Ovary (tissue), 3 donors: ENCODE results near the gene APBB1IP.

Experiments
- EP300 ChIP-seq: sonication (generic); formaldehyde crosslinking; IDR thresholded peaks from one replicate; pipeline ENCODE4 v1.6.1; 2017; ENCODE audit warnings: antibody characterized with exemption
- POLR2A ChIP-seq: fragments of 450-650 bp; IDR thresholded peaks from one replicate; pipeline ENCODE4 v1.6.1; 2017; ENCODE audit warnings: antibody characterized with exemption, mild to moderate bottlenecking, moderate library complexity
- TF ChIP-seq, protein P1 (sequence below), 3 donors: fragments of 450-650 bp in 2 of 3; fragments of 200-600 bp in 1 of 3; IDR thresholded peaks; one replicate each; pipeline versions ENCODE4 v1.5.1 to v1.8.0; 2016 to 2022; ENCODE audit warnings: antibody characterized with exemption in 3 of 3, mild to moderate bottlenecking in 1 of 3
- donor health status: DM: no; HTN: no; CAD: no.

DNA sequence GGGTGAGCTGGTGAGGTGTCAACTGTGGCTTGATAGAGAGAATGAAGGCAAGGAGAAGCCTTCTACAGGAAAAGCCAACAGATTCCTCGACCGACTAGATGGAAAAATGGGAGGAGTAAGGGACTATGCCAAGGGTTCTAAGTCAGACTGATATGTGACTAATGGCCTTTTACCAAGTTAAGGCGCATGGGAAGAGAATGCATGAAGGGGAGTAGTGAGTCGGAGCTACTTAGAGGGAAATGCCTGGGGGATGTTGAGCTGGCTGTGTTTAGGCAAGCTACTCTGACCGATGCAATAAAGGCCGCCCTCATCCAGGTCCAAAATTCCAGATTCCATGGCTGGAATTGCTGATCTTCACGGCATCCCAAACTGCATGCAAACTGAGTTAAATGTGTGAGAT is 48.2 kb downstream of the APBB1IP start:
- TF ChIP-seq, protein P1, sequence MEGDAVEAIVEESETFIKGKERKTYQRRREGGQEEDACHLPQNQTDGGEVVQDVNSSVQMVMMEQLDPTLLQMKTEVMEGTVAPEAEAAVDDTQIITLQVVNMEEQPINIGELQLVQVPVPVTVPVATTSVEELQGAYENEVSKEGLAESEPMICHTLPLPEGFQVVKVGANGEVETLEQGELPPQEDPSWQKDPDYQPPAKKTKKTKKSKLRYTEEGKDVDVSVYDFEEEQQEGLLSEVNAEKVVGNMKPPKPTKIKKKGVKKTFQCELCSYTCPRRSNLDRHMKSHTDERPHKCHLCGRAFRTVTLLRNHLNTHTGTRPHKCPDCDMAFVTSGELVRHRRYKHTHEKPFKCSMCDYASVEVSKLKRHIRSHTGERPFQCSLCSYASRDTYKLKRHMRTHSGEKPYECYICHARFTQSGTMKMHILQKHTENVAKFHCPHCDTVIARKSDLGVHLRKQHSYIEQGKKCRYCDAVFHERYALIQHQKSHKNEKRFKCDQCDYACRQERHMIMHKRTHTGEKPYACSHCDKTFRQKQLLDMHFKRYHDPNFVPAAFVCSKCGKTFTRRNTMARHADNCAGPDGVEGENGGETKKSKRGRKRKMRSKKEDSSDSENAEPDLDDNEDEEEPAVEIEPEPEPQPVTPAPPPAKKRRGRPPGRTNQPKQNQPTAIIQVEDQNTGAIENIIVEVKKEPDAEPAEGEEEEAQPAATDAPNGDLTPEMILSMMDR (IDR thresholded peaks at IDR 0.05) = no peak
- TF ChIP-seq POLR2A = no peak
- TF ChIP-seq EP300 = no peak
